K562 (cell line): ENCODE measurements around the gene RERE. TPM values are rescaled to one million over a fixed set of nuclear protein-coding genes. Genes with fewer than 3 reads are reported as not detected.
A peak's percentile ranks its signal among the peaks of the same experiment; 100 is the strongest.

Source experiments
- ATAC-seq: fragments of 200-7000 bp; cut with Tn5 transposase; 3 replicates; pipeline ENCODE4 v1.9.1; 2020; ENCODE audit warnings: moderate library complexity
- BruUV-seq: library from RNA; stranded (reverse); fragments of 400-500 nt; replicated peaks from 2 replicates; lab custom pipeline; 2021; lab: Mats Ljungman, UMichigan
- CTCF ChIA-PET: fragments of 300-600 bp; formaldehyde crosslinking; extraction: SDS; loops from one replicate; lab custom pipeline; 2021; ENCODE audit warnings: low intra/inter-chr PET ratio; lab: Yijun Ruan, JAX
- POLR2A ChIA-PET: fragments of 300-600, 350-650 bp; sonication (Branson Sonifier 250); formaldehyde crosslinking; extraction: SDS; loops from one replicate; lab custom pipeline; 2021; ENCODE audit warnings: antibody characterized with exemption, inconsistent platforms; lab: Yijun Ruan, JAX
- DNase-seq, 4 experiments: peaks; one replicate each; pipeline versions ENCODE4 v3.0.0 to v3.0.0-alpha.2; 2011 to 2018; ENCODE audit warnings: low spot score in 3 of 4, mixed read lengths in 3 of 4; ENCODE audit errors: extremely low read depth in 1 of 4
- FAIRE-seq: peaks from 2 replicates; lab custom pipeline; 2011; peaks lifted over from hg19 to GRCh38; lab: Jason Lieb, UNC
- H2AFZ ChIP-seq: 2 replicates; pipeline ENCODE4 v1.6.0; 2011; ENCODE audit warnings: low read depth, low read length, control low read depth, inconsistent platforms
- H3K27ac ChIP-seq: fragments of 200-600 bp; 3 replicates; pipeline ENCODE4 v1.8.0; 2011; ENCODE audit warnings: low read depth, mild to moderate bottlenecking, control low read depth, inconsistent platforms, low read length, moderate library complexity, mixed read lengths; ENCODE audit errors: extremely low read depth
- H3K27me3 ChIP-seq, 2 experiments: fragments of 300-600 bp in 1 of 2; 2 replicates in 1 of 2; 3 replicates in 1 of 2; pipeline versions ENCODE4 v1.6.0 to v1.8.0; 2011; ENCODE audit warnings: inconsistent platforms in 2 of 2, low read length in 2 of 2, mild to moderate bottlenecking in 1 of 2, mixed read lengths in 1 of 2, moderate library complexity in 1 of 2; ENCODE audit not compliant: control insufficient read depth in 2 of 2, insufficient read depth in 2 of 2
- H3K36me3 ChIP-seq: fragments of 300-600 bp; 3 replicates; pipeline ENCODE4 v1.8.0; 2011; ENCODE audit warnings: mild to moderate bottlenecking, low read length, inconsistent platforms; ENCODE audit not compliant: control insufficient read depth, insufficient read depth
- H3K4me1 ChIP-seq, 2 experiments: fragments of 200-600 bp in 1 of 2; replicated peaks in 1 of 2; 2 replicates in 1 of 2; 3 replicates in 1 of 2; pipeline versions ENCODE4 v1.5.1 to v1.8.0; 2011; ENCODE audit warnings: inconsistent platforms in 2 of 2, low read length in 2 of 2, mild to moderate bottlenecking in 1 of 2, mixed read lengths in 1 of 2, moderate library complexity in 1 of 2; ENCODE audit not compliant: control insufficient read depth in 2 of 2, insufficient read depth in 2 of 2
- H3K4me2 ChIP-seq: 2 replicates; pipeline ENCODE4 v1.6.1; 2011; ENCODE audit warnings: low read length, control low read depth, inconsistent platforms, mixed read lengths; ENCODE audit not compliant: insufficient read depth
- H3K4me3 ChIP-seq: fragments of 200-600 bp; sonication (generic), shearing (Covaris generic); 2 replicates; pipeline ENCODE4 v1.5.1; 2016; ENCODE audit warnings: control low read depth, inconsistent platforms
- H3K79me2 ChIP-seq: fragments of 200-600 bp; 3 replicates; pipeline ENCODE4 v1.8.0; 2011; ENCODE audit warnings: low read length, inconsistent platforms; ENCODE audit not compliant: control insufficient read depth, insufficient read depth
- H3K9ac ChIP-seq, 2 experiments: 2 replicates each; pipeline versions ENCODE4 v1.6.0 to v1.6.1; 2011; ENCODE audit warnings: low read depth in 2 of 2, low read length in 2 of 2, control low read depth in 1 of 2, inconsistent platforms in 1 of 2, mild to moderate bottlenecking in 1 of 2, mixed read lengths in 1 of 2; ENCODE audit not compliant: insufficient read depth in 1 of 2
- H3K9me1 ChIP-seq: one replicate; pipeline ENCODE4 v1.6.0; 2011; ENCODE audit warnings: inconsistent platforms, mild to moderate bottlenecking, low read length, moderate library complexity; ENCODE audit not compliant: control insufficient read depth, insufficient read depth
- H3K9me3 ChIP-seq: replicated peaks from 2 replicates; pipeline ENCODE4 v1.5.1; 2011; ENCODE audit warnings: low read depth, low read length, inconsistent platforms; ENCODE audit not compliant: control insufficient read depth, insufficient read depth
- H4K20me1 ChIP-seq: replicated peaks from 2 replicates; pipeline ENCODE4 v1.6.1; 2011; ENCODE audit warnings: low read length, inconsistent platforms, mixed read lengths; ENCODE audit not compliant: control insufficient read depth, insufficient read depth
- MEIS2 ChIP-seq: fragments of 450-650 bp; IDR thresholded peaks from 2 replicates; pipeline ENCODE4 v1.6.1; 2014; ENCODE audit warnings: mild to moderate bottlenecking; ENCODE audit not compliant: partially characterized antibody
- NBN ChIP-seq: fragments of 450-650 bp; IDR thresholded peaks from 2 replicates; pipeline ENCODE4 v1.6.1; 2016; ENCODE audit warnings: low read depth, mild to moderate bottlenecking
- PCBP2 ChIP-seq: fragments of 200-400 bp; formaldehyde crosslinking; IDR thresholded peaks from 2 replicates; pipeline ENCODE4 v1.6.1; 2018; ENCODE audit warnings: low read length, low read depth, mild to moderate bottlenecking, moderate library complexity; ENCODE audit not compliant: poor library complexity, severe bottlenecking
- RFX5 ChIP-seq: IDR thresholded peaks from 2 replicates; pipeline ENCODE4 v1.6.1; 2011; ENCODE audit warnings: low read depth, mild to moderate bottlenecking, improper control_type of control experiment, low read length
- TAF7 ChIP-seq: fragments of 450-650 bp; IDR thresholded peaks from 2 replicates; pipeline ENCODE4 v1.6.1; 2016; ENCODE audit warnings: missing genetic modification characterization, missing compliant biosample characterization
- TEAD2 ChIP-seq: fragments of 450-650 bp; IDR thresholded peaks from 2 replicates; pipeline ENCODE4 v1.6.1; 2016; ENCODE audit warnings: missing genetic modification characterization, control low read depth, missing compliant biosample characterization
- ZNF274 ChIP-seq: IDR thresholded peaks from 2 replicates; pipeline ENCODE4 v1.6.1; 2011; ENCODE audit warnings: low read depth, mild to moderate bottlenecking, low read length, moderate library complexity, borderline replicate concordance
- ZNF76 ChIP-seq: fragments of 250-450 bp; sonication (Bioruptor Pico); IDR thresholded peaks from 2 replicates; pipeline ENCODE4 v1.4.0; 2020; ENCODE audit warnings: mild to moderate bottlenecking, moderate library complexity, borderline replicate concordance
- WGBS: fragments of 100-300 bp; shearing (Covaris generic); methylation state at CpG from one replicate; pipeline ENCODE4 v1.1.6; 2016; ENCODE audit warnings: low coverage, mixed read lengths; ENCODE audit not compliant: insufficient coverage; ENCODE audit errors: missing lambda C conversion rate; 5-methylcytosine and 5-hydroxymethylcytosine counted together
- in situ Hi-C: fragments of 300-500 bp; cut with MboI; formaldehyde crosslinking; loops from 4 replicates; pipeline ENCODE4 v1.15.0; 2018; ENCODE audit warnings: inconsistent platforms, mixed read lengths
- intact Hi-C: fragments of 100-400 bp; cut with micrococcal nuclease; formaldehyde crosslinking; loops from 2 replicates; pipeline ENCODE4 v1.14.2; 2022
- polyA plus RNA-seq, 8 experiments: library from polyadenylated mRNA; depleted of rRNA in 4 of 8; stranded (reverse) in 5 of 8; unstranded in 3 of 8; fragments of >200 nt; fragmentation: Nextera tagmentation in 2 of 8; fragmentation: Illumina TruSeq in 1 of 8; extraction: Ambion mirVana in 2 of 8; extraction: Trizol in 1 of 8; gene quantifications; 2 replicates each; pipeline versions ENCODE4 v1.2.1 to v1.2.3, GENCODE V29; 2011 to 2014; ENCODE audit warnings: inconsistent platforms in 1 of 8, missing spikeins in 1 of 8
- total RNA-seq, 7 experiments: library from RNA; depleted of rRNA in 6 of 7; stranded (reverse); fragments of >200 nt in 6 of 7; fragmentation: Illumina TruSeq in 2 of 7; extraction: Trizol in 2 of 7; gene quantifications; 2 replicates each; pipeline versions ENCODE4 v1.2.1 to v1.2.3, GENCODE V29; 2011 to 2021; ENCODE audit warnings: low replicate concordance in 1 of 7
- TF ChIP-seq, protein P1 (sequence below): fragments of 250-450 bp; sonication (Bioruptor Pico); IDR thresholded peaks from 2 replicates; pipeline ENCODE4 v1.4.0; 2020; ENCODE audit warnings: mild to moderate bottlenecking
- TF ChIP-seq, protein P2 (sequence below): fragments of 450-650 bp; IDR thresholded peaks from 2 replicates; pipeline ENCODE4 v1.6.1; 2016; ENCODE audit warnings: borderline replicate concordance
- TF ChIP-seq, protein P3 (sequence below): IDR thresholded peaks from 2 replicates; pipeline ENCODE4 v1.6.1; 2011; ENCODE audit warnings: borderline replicate concordance, low read depth, mild to moderate bottlenecking, moderate library complexity, low read length; ENCODE audit not compliant: insufficient read depth, poor library complexity, severe bottlenecking

The RERE gene
- total and polyA plus RNA-seq, 9 of the 15 experiments (the other 6 are each of a cell fraction or from before 2014, with no cell fraction given), result 3.0 to 51.5 (median 13.4) TPM

DNA sequence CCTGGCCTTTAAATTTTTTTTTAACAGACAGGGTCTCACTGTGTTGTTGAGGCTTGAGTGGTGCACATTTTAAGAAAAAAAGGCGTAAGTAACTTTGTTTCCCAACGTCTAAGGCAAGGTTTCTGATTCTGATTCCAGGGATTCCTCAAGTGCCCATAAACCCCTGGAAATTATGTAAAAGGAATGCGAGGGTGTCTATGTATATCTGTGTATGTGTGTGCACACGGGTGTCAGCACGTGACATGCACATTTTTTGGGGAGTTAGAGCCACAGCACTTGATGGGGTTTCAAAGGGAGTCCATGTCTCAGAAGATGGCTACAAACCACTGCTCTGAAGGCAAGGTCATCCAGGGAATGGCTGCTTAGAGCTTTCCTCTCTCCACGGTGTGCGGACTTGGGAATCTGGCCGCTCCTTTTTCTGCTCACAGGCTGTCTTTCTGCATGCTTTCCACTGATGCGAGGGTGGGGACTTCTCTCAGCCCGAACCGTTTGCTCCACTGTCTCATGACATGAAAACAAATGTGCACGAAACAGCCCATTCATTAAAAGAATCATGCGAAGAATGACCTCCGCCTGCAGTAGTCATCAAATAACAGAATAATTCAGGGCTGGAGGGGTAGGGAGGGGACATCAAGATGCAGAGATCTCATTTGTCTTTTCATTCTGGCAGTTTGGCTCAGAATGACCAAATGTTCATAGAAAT lies 18.7 kb upstream of the RERE start (continued):
- TF ChIP-seq, protein P1, sequence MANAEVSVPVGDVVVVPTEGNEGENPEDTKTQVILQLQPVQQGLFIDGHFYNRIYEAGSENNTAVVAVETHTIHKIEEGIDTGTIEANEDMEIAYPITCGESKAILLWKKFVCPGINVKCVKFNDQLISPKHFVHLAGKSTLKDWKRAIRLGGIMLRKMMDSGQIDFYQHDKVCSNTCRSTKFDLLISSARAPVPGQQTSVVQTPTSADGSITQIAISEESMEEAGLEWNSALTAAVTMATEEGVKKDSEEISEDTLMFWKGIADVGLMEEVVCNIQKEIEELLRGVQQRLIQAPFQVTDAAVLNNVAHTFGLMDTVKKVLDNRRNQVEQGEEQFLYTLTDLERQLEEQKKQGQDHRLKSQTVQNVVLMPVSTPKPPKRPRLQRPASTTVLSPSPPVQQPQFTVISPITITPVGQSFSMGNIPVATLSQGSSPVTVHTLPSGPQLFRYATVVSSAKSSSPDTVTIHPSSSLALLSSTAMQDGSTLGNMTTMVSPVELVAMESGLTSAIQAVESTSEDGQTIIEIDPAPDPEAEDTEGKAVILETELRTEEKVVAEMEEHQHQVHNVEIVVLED (CRISPR knock-in tag), result no peak
- no peak for TF ChIP-seq ZNF274
- TF ChIP-seq ZNF76 (CRISPR knock-in tag), result no peak
- TF ChIP-seq MEIS2, result no peak
- TF ChIP-seq, all 486 proteins: peak for 0

DNA sequence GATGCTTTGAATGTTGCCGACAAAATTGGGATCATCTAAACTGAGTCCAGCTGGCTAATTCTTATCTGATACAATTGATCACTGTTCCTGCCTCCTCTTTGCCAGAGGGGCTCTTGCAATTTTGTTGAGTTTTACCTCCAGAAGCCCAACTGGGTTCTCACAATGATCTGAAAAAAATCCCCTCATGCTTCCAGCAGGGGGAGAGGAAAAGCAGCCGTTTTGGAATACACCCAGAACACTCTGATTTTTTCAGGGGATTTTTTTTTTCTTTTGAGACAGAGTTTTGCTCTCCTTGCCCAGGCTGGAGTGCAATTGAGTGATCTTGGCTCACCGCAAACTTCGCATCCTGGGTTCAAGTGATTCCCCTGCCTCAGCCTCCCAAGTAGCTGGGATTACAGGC lies 13.9 kb upstream of the RERE start:
- POLR2A ChIA-PET, result interaction anchor here (0.6 to 1.9 kb wide), 2 partner anchors 14 to 95 kb away, joined by 3 to 6 read pairs; no protein-coding TSS in a partner anchor
- BruUV-seq, result no TSS peak
- peak; percentile 69 for FAIRE-seq
- TF ChIP-seq RFX5, result no peak
- TF ChIP-seq NBN, result no peak
- TF ChIP-seq PCBP2, result no peak
- TF ChIP-seq TEAD2, result no peak
- TF ChIP-seq, protein P1 (CRISPR knock-in tag), result no peak
- TF ChIP-seq TAF7 (tag), result no peak
- TF ChIP-seq, protein P2, sequence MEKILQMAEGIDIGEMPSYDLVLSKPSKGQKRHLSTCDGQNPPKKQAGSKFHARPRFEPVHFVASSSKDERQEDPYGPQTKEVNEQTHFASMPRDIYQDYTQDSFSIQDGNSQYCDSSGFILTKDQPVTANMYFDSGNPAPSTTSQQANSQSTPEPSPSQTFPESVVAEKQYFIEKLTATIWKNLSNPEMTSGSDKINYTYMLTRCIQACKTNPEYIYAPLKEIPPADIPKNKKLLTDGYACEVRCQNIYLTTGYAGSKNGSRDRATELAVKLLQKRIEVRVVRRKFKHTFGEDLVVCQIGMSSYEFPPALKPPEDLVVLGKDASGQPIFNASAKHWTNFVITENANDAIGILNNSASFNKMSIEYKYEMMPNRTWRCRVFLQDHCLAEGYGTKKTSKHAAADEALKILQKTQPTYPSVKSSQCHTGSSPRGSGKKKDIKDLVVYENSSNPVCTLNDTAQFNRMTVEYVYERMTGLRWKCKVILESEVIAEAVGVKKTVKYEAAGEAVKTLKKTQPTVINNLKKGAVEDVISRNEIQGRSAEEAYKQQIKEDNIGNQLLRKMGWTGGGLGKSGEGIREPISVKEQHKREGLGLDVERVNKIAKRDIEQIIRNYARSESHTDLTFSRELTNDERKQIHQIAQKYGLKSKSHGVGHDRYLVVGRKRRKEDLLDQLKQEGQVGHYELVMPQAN, result no peak
- TF ChIP-seq, protein P3, sequence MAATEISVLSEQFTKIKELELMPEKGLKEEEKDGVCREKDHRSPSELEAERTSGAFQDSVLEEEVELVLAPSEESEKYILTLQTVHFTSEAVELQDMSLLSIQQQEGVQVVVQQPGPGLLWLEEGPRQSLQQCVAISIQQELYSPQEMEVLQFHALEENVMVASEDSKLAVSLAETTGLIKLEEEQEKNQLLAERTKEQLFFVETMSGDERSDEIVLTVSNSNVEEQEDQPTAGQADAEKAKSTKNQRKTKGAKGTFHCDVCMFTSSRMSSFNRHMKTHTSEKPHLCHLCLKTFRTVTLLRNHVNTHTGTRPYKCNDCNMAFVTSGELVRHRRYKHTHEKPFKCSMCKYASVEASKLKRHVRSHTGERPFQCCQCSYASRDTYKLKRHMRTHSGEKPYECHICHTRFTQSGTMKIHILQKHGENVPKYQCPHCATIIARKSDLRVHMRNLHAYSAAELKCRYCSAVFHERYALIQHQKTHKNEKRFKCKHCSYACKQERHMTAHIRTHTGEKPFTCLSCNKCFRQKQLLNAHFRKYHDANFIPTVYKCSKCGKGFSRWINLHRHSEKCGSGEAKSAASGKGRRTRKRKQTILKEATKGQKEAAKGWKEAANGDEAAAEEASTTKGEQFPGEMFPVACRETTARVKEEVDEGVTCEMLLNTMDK, result peak; percentile 24

More for the DNA sequence above, 13.9 kb upstream of the RERE start:
- H3K4me2 ChIP-seq, result no peak overlapping the region
- H3K27ac ChIP-seq, result no peak overlapping the region
- H3K9me1 ChIP-seq, result no peaks in the 10 kb centered on the region
- CTCF ChIA-PET, result no interaction called here
- in situ Hi-C loops (no loop called here), intact Hi-C loops (no loop called here)
- 48% methylated on average over 4 of the region's 4 CpGs for WGBS
- H3K27me3 ChIP-seq, result no peaks in the 10 kb centered on the region
- ATAC-seq (peak; percentile 60), DNase-seq (no peak)
- H3K4me1 ChIP-seq, result peaks cover 8 to 11% of the 10 kb centered on the region in 2 experiments; a peak in 3 of 5 replicates
- no peaks in the 10 kb centered on the region for H3K9me3 ChIP-seq
- no peak overlapping the region for H3K9ac ChIP-seq
- H3K4me3 ChIP-seq, result no peak overlapping the region
- H4K20me1 ChIP-seq, result no peaks in the 10 kb centered on the region
- no peak overlapping the region for H2AFZ ChIP-seq
- H3K79me2 ChIP-seq, result no peaks in the 10 kb centered on the region
- H3K36me3 ChIP-seq, result no peaks in the 10 kb centered on the region
